Lower leg skin (tissue), 3 donors: Measurements from ENCODE around the gene PTS.

Source experiments
- CTCF ChIP-seq, 3 donors: fragments of 450-650 bp; IDR thresholded peaks; one replicate each; pipeline ENCODE4 v1.5.1; 2016; ENCODE audit warnings: antibody characterized with exemption in 3 of 3, mild to moderate bottlenecking in 3 of 3, moderate library complexity in 2 of 3
- POLR2A ChIP-seq, 2 donors: fragments of 450-650 bp; IDR thresholded peaks; one replicate each; pipeline ENCODE4 v1.6.1; 2016 to 2017; ENCODE audit warnings: antibody characterized with exemption in 2 of 2, mild to moderate bottlenecking in 1 of 2, moderate library complexity in 1 of 2

GRCh38 chr11:112225753-112226061 lies 521 bp upstream of the PTS start:
- no peak for TF ChIP-seq POLR2A (IDR thresholded peaks at IDR 0.05)
- no peak for TF ChIP-seq CTCF (IDR thresholded peaks at IDR 0.05)
